ENCODE results near the gene MINDY4.

Gene MINDY4

DNA sequence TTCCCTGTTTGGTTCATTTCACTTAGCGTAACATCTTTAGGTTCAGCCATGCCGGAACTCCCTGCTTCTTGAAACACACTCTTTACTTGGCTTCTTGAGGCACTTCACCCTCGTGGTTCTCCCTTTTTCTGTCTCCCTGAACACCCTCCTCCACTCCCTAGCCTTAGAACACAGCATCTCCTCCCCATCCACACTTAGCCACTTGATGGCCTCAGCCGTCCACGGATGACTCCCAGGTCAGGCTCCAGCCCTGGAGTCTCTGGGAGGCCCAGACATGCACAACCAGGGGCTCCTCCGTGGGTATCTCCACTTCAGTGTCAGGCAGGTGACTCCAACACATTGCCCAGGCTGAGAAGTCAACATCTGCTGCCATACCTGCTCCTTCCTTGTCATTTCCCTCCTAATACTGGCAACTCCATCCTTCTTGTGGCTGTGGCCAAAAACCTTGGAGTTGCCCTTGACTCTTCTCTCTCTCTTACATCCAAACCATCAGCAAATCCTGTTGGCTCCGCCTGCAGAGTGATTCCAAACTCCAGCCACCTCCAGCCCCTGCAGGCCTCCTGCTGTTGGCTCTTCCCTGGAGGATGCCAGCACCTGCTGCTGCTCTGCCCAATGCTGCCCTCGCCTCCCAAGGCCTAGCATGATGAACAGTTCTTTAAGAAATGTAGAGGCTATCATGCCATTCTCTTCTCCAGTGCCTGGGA lies 27.7 kb upstream of the MINDY4 start:
- DNase-seq, result peak; percentile 34

- DNase-seq, result no peak
Measured at GRCh38 chr7:30744075-30744417, 27.2 kb upstream of the MINDY4 start.

GRCh38 chr7:30745261-30745941 lies 25.8 kb upstream of the MINDY4 start:
- DNase-seq, result no peak

- no peak for DNase-seq
Measured at GRCh38 chr7:30750010-30750409, 21.2 kb upstream of the MINDY4 start.

DNA sequence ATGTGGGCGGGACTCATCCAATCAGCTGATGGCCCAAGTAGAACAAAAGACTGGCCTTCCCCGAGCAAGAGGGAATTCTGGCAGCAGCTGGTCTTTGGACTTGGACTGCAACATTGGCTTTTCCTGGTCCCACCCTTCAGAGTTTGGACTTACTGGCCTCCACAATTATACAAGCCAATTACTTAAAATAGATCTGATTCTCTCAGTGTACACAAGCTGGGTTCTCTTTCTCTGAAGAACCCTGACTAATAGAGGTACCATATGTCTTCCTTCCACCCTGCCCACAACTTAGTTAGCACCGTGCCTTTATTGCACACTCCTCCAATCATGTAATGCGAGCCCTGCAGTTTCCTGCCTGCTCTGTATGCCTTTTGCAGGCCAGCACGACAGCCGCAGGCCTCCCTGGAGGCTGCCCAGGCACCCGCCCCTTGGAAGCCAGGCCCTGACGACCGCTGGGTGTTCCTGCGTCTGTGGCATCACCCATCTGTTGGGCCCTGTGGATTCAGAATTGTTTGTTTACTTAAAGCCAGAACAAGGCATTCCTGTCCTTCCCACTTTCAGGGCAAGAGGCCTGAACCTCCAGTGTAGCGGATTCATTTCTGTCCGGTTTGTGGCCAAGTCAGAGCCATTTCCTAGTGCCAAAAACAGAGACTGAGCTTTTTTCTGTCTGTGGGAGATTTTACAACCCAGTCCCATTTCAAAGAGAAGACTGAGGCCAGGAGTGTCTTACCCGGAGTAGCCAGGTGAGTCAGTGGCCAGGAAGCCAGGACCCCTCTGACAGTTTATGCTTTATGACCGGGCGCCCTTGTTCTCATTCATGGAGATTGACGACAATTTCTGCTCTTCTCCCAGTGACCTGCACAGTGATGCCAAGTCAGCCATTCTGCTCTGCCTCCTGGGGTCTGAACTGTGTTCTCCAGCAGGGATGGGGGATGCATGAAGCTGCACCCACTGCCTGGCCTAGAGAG lies 20.2 kb upstream of the MINDY4 start:
- no peak for DNase-seq

- no peak for DNase-seq
Measured at GRCh38 chr7:30751696-30752273, 19.4 kb upstream of the MINDY4 start, which contains the start of gene INMT. Gene INMT, plus strand, starts transcription at chr7:30752135. Its CDS starts 16 bp downstream, at chr7:30752151.

DNA sequence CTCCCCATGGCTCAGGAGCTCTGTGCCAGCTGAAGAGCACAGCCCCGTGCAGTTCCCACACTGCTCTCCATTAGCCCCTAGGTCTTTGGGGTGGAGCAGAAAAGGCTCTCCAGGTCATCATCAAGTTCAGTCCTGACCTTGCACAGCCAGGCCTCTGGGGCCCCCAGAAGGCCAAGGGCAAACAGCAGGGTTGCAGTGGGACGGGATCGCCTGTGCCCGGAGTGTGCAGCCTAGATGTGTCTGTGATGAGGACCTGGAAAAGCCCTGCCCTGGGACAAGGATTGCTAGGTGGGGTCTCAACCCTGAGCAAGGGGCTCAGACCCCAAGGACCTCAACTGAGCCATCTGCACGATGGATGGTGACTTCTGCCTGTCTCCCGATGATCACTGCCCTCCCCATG lies 18.7 kb upstream of the MINDY4 start:
- DNase-seq, result no peak

- DNase-seq, result no peak
Measured at GRCh38 chr7:30752979-30753378, 18.2 kb upstream of the MINDY4 start.

- DNase-seq, result no peak
Measured at GRCh38 chr7:30754315-30754877, 16.8 kb upstream of the MINDY4 start.

DNA sequence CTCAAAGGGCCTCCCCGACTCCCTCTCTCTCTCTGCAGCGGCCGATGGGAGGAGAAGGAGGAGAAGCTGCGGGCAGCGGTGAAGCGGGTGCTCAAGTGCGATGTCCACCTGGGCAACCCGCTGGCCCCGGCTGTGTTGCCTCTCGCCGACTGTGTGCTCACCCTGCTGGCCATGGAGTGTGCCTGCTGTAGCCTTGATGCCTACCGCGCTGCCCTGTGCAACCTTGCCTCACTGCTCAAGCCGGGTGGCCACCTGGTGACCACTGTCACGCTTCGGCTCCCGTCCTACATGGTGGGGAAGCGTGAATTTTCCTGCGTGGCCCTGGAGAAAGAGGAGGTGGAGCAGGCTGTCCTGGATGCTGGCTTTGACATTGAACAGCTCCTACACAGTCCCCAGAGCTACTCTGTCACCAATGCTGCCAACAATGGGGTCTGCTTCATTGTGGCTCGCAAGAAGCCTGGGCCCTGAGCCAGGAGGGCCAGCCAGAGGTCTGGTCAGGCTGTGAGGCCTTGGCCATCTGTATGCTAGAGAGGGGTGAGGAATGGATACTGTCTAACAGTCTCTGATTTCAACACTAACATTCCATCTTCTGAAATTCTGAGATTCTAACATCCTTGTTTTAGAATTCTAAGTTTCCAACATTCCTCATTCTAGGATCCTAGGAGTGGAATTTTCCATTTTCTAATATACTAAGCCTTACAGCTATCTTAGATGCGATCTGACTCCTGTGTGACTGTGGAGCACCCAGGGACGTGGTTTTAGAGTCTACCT lies 15.6 kb upstream of the MINDY4 start:
- no peak for DNase-seq

- DNase-seq, result no peak
Measured at GRCh38 chr7:30757342-30757692, 13.9 kb upstream of the MINDY4 start.

- DNase-seq, result no peak
Measured at GRCh38 chr7:30760514-30761213, 10.6 kb upstream of the MINDY4 start.

- no peak for DNase-seq
Measured at GRCh38 chr7:30761214-30762156, 9.7 kb upstream of the MINDY4 start.

- DNase-seq, result no peak
Measured at GRCh38 chr7:30764030-30764975, 6.9 kb upstream of the MINDY4 start.

- no peak for DNase-seq
Measured at GRCh38 chr7:30765408-30765807, 5.8 kb upstream of the MINDY4 start.

GRCh38 chr7:30770845-30771173 lies 408 bp upstream of the MINDY4 start:
- no peak for DNase-seq

DNA sequence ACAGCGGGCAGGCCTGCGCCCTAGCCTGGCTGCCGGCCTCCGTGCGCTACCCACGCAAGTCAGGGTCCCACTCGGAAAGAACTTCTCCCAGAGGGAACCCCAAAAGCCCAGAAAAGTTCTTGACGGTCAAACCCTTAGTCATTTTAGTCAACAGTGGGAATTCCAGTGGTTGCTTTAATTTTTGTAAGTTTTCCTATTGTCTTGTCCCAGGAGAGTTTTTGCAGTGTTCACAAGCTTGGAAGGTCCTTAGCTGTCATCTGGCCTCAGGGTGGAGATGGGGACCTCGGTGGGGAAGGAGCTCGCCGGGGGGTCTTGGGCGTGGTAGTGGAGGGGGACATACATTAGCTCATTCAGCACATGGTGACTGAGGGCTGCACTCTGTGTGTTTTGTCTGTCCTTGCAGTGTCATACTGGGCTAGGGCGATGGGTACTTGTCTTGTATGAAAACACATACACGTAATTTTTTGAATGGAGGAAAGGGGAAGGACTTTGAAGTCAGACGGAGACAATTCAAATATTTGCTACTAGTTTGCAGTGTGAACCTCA lies 736 bp downstream of the MINDY4 start:
- DNase-seq, result peak; percentile 25

DNA sequence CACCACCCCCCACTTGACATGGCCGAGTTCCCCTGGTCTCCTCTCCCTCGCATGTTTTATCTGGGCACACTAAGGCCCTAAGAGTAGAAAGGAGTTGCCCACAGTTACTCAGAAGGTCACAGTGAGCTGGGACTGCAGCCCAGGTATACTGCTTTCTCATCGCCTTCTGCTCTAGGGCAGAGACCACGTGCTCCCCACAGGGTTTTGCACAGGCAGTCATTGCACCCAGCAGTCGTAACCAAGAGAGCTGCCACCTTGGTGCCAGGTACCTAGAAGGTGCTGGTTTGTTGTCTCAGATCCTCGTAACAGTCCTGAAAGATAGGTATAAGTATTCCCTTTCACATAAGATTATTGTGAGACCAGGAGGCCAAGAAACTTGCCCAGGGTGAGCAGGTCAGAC lies 1.8 kb downstream of the MINDY4 start:
- no peak for DNase-seq

- no peak for DNase-seq
Measured at GRCh38 chr7:30775992-30776391, 4.8 kb downstream of the MINDY4 start.

Data from NCI-H82 (cell line).